IPS-15b (cell line): ENCODE results near the gene CAMK2B.

ENCODE experiments used
- H3K27me3 ChIP-seq: one replicate; pipeline ENCODE4 v1.6.1; 2013; ENCODE audit warnings: low read length; ENCODE audit not compliant: control insufficient read depth, insufficient read depth
- H3K36me3 ChIP-seq: one replicate; pipeline ENCODE4 v1.6.1; 2013; ENCODE audit warnings: low read length; ENCODE audit not compliant: control insufficient read depth, insufficient read depth
- H3K4me1 ChIP-seq: one replicate; pipeline ENCODE4 v1.6.1; 2013; ENCODE audit warnings: mild to moderate bottlenecking, low read length; ENCODE audit not compliant: control insufficient read depth, insufficient read depth
- H3K4me3 ChIP-seq: one replicate; pipeline ENCODE4 v1.5.1; 2013; ENCODE audit warnings: low read depth, low read length
- H3K9ac ChIP-seq: one replicate; pipeline ENCODE4 v1.6.1; 2013; ENCODE audit warnings: low read depth, mild to moderate bottlenecking, low read length
- H3K9me3 ChIP-seq: one replicate; pipeline ENCODE4 v1.6.1; 2013; ENCODE audit warnings: mild to moderate bottlenecking, low read length; ENCODE audit not compliant: control insufficient read depth, insufficient read depth

Gene CAMK2B

GRCh38 chr7:44347546-44348114 lies 22.2 kb upstream of the CAMK2B start:
- Histone ChIP-seq H3K9me3 (no peaks in the 10 kb centered on the region), H3K4me1 (no peaks in the 10 kb centered on the region), H3K36me3 (no peaks in the 10 kb centered on the region), H3K27me3 (no peaks in the 10 kb centered on the region), H3K9ac (no peak overlapping the region), H3K4me3 (no peak overlapping the region)

- H3K36me3 ChIP-seq = no peaks in the 10 kb centered on the region
- no peaks in the 10 kb centered on the region for H3K27me3 ChIP-seq
- H3K4me1 ChIP-seq = no peaks in the 10 kb centered on the region
- H3K9me3 ChIP-seq = no peaks in the 10 kb centered on the region
- no peak overlapping the region for H3K9ac ChIP-seq
- no peak overlapping the region for H3K4me3 ChIP-seq
These were observed 20.7 kb upstream of the CAMK2B start for GRCh38 chr7:44346063-44346462.

- Histone ChIP-seq H3K36me3 (no peaks in the 10 kb centered on the region), H3K4me3 (no peak overlapping the region), H3K4me1 (no peaks in the 10 kb centered on the region), H3K9me3 (no peaks in the 10 kb centered on the region), H3K9ac (no peak overlapping the region), H3K27me3 (no peaks in the 10 kb centered on the region)
These were observed 16.0 kb upstream of the CAMK2B start for GRCh38 chr7:44341401-44341800.

- H3K9me3 ChIP-seq = no peaks in the 10 kb centered on the region
- H3K27me3 ChIP-seq = no peaks in the 10 kb centered on the region
- H3K9ac ChIP-seq = no peak overlapping the region
- no peaks in the 10 kb centered on the region for H3K4me1 ChIP-seq
- no peak overlapping the region for H3K4me3 ChIP-seq
- H3K36me3 ChIP-seq = no peaks in the 10 kb centered on the region
These were observed 13.2 kb upstream of the CAMK2B start for GRCh38 chr7:44338600-44338999.

GRCh38 chr7:44336491-44336890 lies 11.1 kb upstream of the CAMK2B start:
- H3K36me3 ChIP-seq = no peaks in the 10 kb centered on the region
- no peak overlapping the region for H3K9ac ChIP-seq
- H3K9me3 ChIP-seq = no peaks in the 10 kb centered on the region
- no peak overlapping the region for H3K4me3 ChIP-seq
- H3K4me1 ChIP-seq = no peaks in the 10 kb centered on the region
- H3K27me3 ChIP-seq = no peaks in the 10 kb centered on the region

GRCh38 chr7:44335184-44335583 lies 9.8 kb upstream of the CAMK2B start:
- Histone ChIP-seq H3K4me3 (no peak overlapping the region), H3K9me3 (no peaks in the 10 kb centered on the region), H3K9ac (no peak overlapping the region), H3K36me3 (no peaks in the 10 kb centered on the region), H3K27me3 (no peaks in the 10 kb centered on the region), H3K4me1 (no peaks in the 10 kb centered on the region)

GRCh38 chr7:44334734-44335097 lies 9.3 kb upstream of the CAMK2B start:
- Histone ChIP-seq H3K9me3 (no peaks in the 10 kb centered on the region), H3K27me3 (no peaks in the 10 kb centered on the region), H3K4me3 (no peak overlapping the region), H3K36me3 (no peaks in the 10 kb centered on the region), H3K4me1 (no peaks in the 10 kb centered on the region), H3K9ac (no peak overlapping the region)

- H3K4me3 ChIP-seq = no peak overlapping the region
- no peak overlapping the region for H3K9ac ChIP-seq
- no peaks in the 10 kb centered on the region for H3K36me3 ChIP-seq
- no peaks in the 10 kb centered on the region for H3K4me1 ChIP-seq
- no peaks in the 10 kb centered on the region for H3K27me3 ChIP-seq
- H3K9me3 ChIP-seq = no peaks in the 10 kb centered on the region
These were observed 8.7 kb upstream of the CAMK2B start for GRCh38 chr7:44333911-44334733.

GRCh38 chr7:44331682-44332081 lies 6.3 kb upstream of the CAMK2B start:
- Histone ChIP-seq H3K9ac (no peak overlapping the region), H3K4me1 (no peaks in the 10 kb centered on the region)

GRCh38 chr7:44330331-44330730 lies 4.9 kb upstream of the CAMK2B start:
- H3K4me1 ChIP-seq = peaks cover 4% of the 10 kb centered on the region
- no peak overlapping the region for H3K4me3 ChIP-seq
- no peaks in the 10 kb centered on the region for H3K36me3 ChIP-seq
- peaks cover 24% of the 10 kb centered on the region for H3K27me3 ChIP-seq
- H3K9me3 ChIP-seq = no peaks in the 10 kb centered on the region
- H3K9ac ChIP-seq = no peak overlapping the region

More at GRCh38 chr7:44331682-44332081, 6.3 kb upstream of the CAMK2B start:
- Histone ChIP-seq H3K36me3 (no peaks in the 10 kb centered on the region), H3K4me3 (no peak overlapping the region), H3K9me3 (no peaks in the 10 kb centered on the region), H3K27me3 (peaks cover 14% of the 10 kb centered on the region)

GRCh38 chr7:44329888-44330287 lies 4.5 kb upstream of the CAMK2B start:
- no peak overlapping the region for H3K4me3 ChIP-seq
- peaks cover 4% of the 10 kb centered on the region for H3K4me1 ChIP-seq
- no peak overlapping the region for H3K9ac ChIP-seq
- peaks cover 24% of the 10 kb centered on the region for H3K27me3 ChIP-seq
- H3K36me3 ChIP-seq = no peaks in the 10 kb centered on the region
- H3K9me3 ChIP-seq = no peaks in the 10 kb centered on the region

- H3K4me1 ChIP-seq = peaks cover 4% of the 10 kb centered on the region
- H3K9me3 ChIP-seq = no peaks in the 10 kb centered on the region
- peaks cover 32% of the 10 kb centered on the region for H3K27me3 ChIP-seq
- no peak overlapping the region for H3K9ac ChIP-seq
- no peak overlapping the region for H3K4me3 ChIP-seq
- H3K36me3 ChIP-seq = no peaks in the 10 kb centered on the region
These were observed 3.7 kb upstream of the CAMK2B start for GRCh38 chr7:44329081-44329480.
